Small intestine (tissue), 7 donors: ENCODE data around the gene TSHZ2. TPM values are rescaled to one million over a fixed set of nuclear protein-coding genes. Genes with fewer than 3 reads are reported as not detected.

Experiments
- DNase-seq, 2 donors: peaks; one replicate each; pipeline versions ENCODE4 v3.0.0 to v3.0.0-alpha.2; 2013
- FAIRE-seq: peaks from 2 replicates; lab custom pipeline; 2012; peaks lifted over from hg19 to GRCh38; lab: Jason Lieb, UNC
- H3K27ac ChIP-seq, 3 donors: one replicate each; pipeline ENCODE4 v1.5.1; 2013; ENCODE audit warnings: low read length in 2 of 3, mild to moderate bottlenecking in 2 of 3, control low read depth in 1 of 3, inconsistent platforms in 1 of 3, low read depth in 1 of 3, moderate library complexity in 1 of 3
- H3K27me3 ChIP-seq, 3 donors: one replicate each; pipeline ENCODE4 v1.6.1; 2013; ENCODE audit warnings: low read length in 3 of 3, inconsistent platforms in 1 of 3; ENCODE audit not compliant: control insufficient read depth in 3 of 3, insufficient read depth in 3 of 3
- H3K36me3 ChIP-seq, 3 donors: one replicate each; pipeline ENCODE4 v1.6.1; 2013; ENCODE audit warnings: low read length in 3 of 3, inconsistent platforms in 1 of 3, low read depth in 1 of 3, mild to moderate bottlenecking in 1 of 3, moderate library complexity in 1 of 3; ENCODE audit not compliant: control insufficient read depth in 3 of 3, insufficient read depth in 2 of 3
- H3K4me1 ChIP-seq, 3 donors: one replicate each; pipeline ENCODE4 v1.6.1; 2013; ENCODE audit warnings: low read length in 2 of 3, inconsistent platforms in 1 of 3, low read depth in 1 of 3, mild to moderate bottlenecking in 1 of 3, moderate library complexity in 1 of 3; ENCODE audit not compliant: control insufficient read depth in 3 of 3, insufficient read depth in 2 of 3
- H3K4me3 ChIP-seq, 3 donors: one replicate each; pipeline ENCODE4 v1.5.1; 2013; ENCODE audit warnings: low read length in 3 of 3, control low read depth in 1 of 3, inconsistent platforms in 1 of 3, low read depth in 1 of 3, mild to moderate bottlenecking in 1 of 3, moderate library complexity in 1 of 3
- H3K9me3 ChIP-seq, 2 donors: one replicate each; pipeline ENCODE4 v1.6.1; 2013; ENCODE audit warnings: low read depth in 1 of 2, low read length in 1 of 2; ENCODE audit not compliant: control insufficient read depth in 2 of 2, insufficient read depth in 1 of 2
- WGBS, 3 donors: extraction: QIAGEN DNeasy Blood & Tissue Kit; methylation state at CpG; one replicate each; pipeline ENCODE4 v1.1.7; 2013; 5-methylcytosine and 5-hydroxymethylcytosine counted together
- polyA plus RNA-seq, 4 donors: library from polyadenylated mRNA; stranded (reverse) in 3 of 4; unstranded in 1 of 4; fragments of 200-250 nt in 3 of 4; fragments of 120-200 nt in 1 of 4; gene quantifications; one replicate each; pipeline versions ENCODE4 v1.2.1 to v1.2.3, GENCODE V29; 2013
- donor health status: healthy with polysubstance abuse.
- donor health status: control.
- donor health status: control.
- donor health status: Bipolar disorder and iron deficiency.
- donor health status: healthy.

Gene TSHZ2
- polyA plus RNA-seq, 4 donors, result 0.67 to 4.4 (median 2.1) TPM

- 84 to 90% (median 89%) methylated on average over 6 of the region's 6 CpGs for WGBS, 3 donors
- Histone ChIP-seq H3K27ac (no peak overlapping the region), H3K27me3 (no peaks in the 10 kb centered on the region), H3K36me3 (no peaks in the 10 kb centered on the region), H3K4me1 (no peaks in the 10 kb centered on the region), H3K4me3 (no peak overlapping the region), H3K9me3 (peaks cover 0 to 3% of the 10 kb centered on the region in 2 donors)
- FAIRE-seq, result no peak
- DNase-seq, result no peak
These were observed 516.7 kb downstream of the TSHZ2 start for GRCh38 chr20:53488775-53489272.

- Histone ChIP-seq H3K4me3 (no peak overlapping the region), H3K27me3 (no peaks in the 10 kb centered on the region), H3K27ac (no peak overlapping the region), H3K9me3 (no peaks in the 10 kb centered on the region), H3K36me3 (no peaks in the 10 kb centered on the region), H3K4me1 (no peaks in the 10 kb centered on the region)
- WGBS, 3 donors, result 89 to 94% (median 93%) methylated on average over 5 of the region's 5 CpGs
- no peak for DNase-seq
- no peak for FAIRE-seq
These were observed 517.4 kb downstream of the TSHZ2 start for GRCh38 chr20:53489528-53489927.

- WGBS, 3 donors, result 87 to 95% (median 89%) methylated on average over 3 of the region's 3 CpGs
- no peak for FAIRE-seq
- Histone ChIP-seq H3K4me1 (no peaks in the 10 kb centered on the region), H3K36me3 (no peaks in the 10 kb centered on the region), H3K27ac (no peak overlapping the region), H3K27me3 (no peaks in the 10 kb centered on the region), H3K4me3 (no peak overlapping the region), H3K9me3 (no peaks in the 10 kb centered on the region)
- no peak for DNase-seq
These were observed 518.5 kb downstream of the TSHZ2 start for GRCh38 chr20:53490620-53491019.

GRCh38 chr20:53491462-53491861, 519.3 kb downstream of the TSHZ2 start:
- Histone ChIP-seq H3K27me3 (no peaks in the 10 kb centered on the region), H3K9me3 (no peaks in the 10 kb centered on the region), H3K27ac (no peak overlapping the region), H3K4me1 (no peaks in the 10 kb centered on the region), H3K4me3 (no peak overlapping the region), H3K36me3 (no peaks in the 10 kb centered on the region)
- no peak for FAIRE-seq
- WGBS, 3 donors, result 82 to 90% (median 86%) methylated on average over 5 of the region's 5 CpGs
- DNase-seq, result no peak

- no peaks in the 10 kb centered on the region for H3K4me1 ChIP-seq
- no peaks in the 10 kb centered on the region for H3K9me3 ChIP-seq
- no peaks in the 10 kb centered on the region for H3K27me3 ChIP-seq
- H3K4me3 ChIP-seq, result no peak overlapping the region
- no peaks in the 10 kb centered on the region for H3K36me3 ChIP-seq
- H3K27ac ChIP-seq, result no peak overlapping the region
- FAIRE-seq (no peak), DNase-seq (no peak)
- WGBS, 3 donors, result 75 to 82% (median 79%) methylated on average over 3 of the region's 3 CpGs
These were observed 520.1 kb downstream of the TSHZ2 start for GRCh38 chr20:53492212-53492611.

GRCh38 chr20:53493311-53493857, 521.2 kb downstream of the TSHZ2 start:
- Histone ChIP-seq H3K4me1 (no peaks in the 10 kb centered on the region), H3K36me3 (no peaks in the 10 kb centered on the region), H3K27ac (no peak overlapping the region), H3K4me3 (no peak overlapping the region), H3K27me3 (no peaks in the 10 kb centered on the region), H3K9me3 (no peaks in the 10 kb centered on the region)
- WGBS, 3 donors, result 66 to 90% (median 83%) methylated on average over 4 of the region's 4 CpGs
- no peak for DNase-seq
- FAIRE-seq, result no peak

GRCh38 chr20:53494753-53495152, 522.6 kb downstream of the TSHZ2 start:
- Histone ChIP-seq H3K9me3 (no peaks in the 10 kb centered on the region), H3K36me3 (no peaks in the 10 kb centered on the region), H3K4me1 (no peaks in the 10 kb centered on the region), H3K4me3 (no peak overlapping the region), H3K27me3 (no peaks in the 10 kb centered on the region), H3K27ac (no peak overlapping the region)
- WGBS, 3 donors, result 81 to 95% (median 87%) methylated on average over 5 of the region's 5 CpGs
- FAIRE-seq, result no peak
- no peak for DNase-seq

GRCh38 chr20:53495398-53496092, 523.4 kb downstream of the TSHZ2 start:
- WGBS, 3 donors, result 65 to 69% (median 67%) methylated on average over 14 of the region's 14 CpGs
- no peak overlapping the region for H3K4me3 ChIP-seq
- no peak for FAIRE-seq
- H3K36me3 ChIP-seq, result no peaks in the 10 kb centered on the region
- no peak for DNase-seq
- no peaks in the 10 kb centered on the region for H3K4me1 ChIP-seq
- no peak overlapping the region for H3K27ac ChIP-seq
- no peaks in the 10 kb centered on the region for H3K9me3 ChIP-seq
- no peaks in the 10 kb centered on the region for H3K27me3 ChIP-seq
